ENCODE data around the gene FBXO31.

Gene FBXO31

DNA sequence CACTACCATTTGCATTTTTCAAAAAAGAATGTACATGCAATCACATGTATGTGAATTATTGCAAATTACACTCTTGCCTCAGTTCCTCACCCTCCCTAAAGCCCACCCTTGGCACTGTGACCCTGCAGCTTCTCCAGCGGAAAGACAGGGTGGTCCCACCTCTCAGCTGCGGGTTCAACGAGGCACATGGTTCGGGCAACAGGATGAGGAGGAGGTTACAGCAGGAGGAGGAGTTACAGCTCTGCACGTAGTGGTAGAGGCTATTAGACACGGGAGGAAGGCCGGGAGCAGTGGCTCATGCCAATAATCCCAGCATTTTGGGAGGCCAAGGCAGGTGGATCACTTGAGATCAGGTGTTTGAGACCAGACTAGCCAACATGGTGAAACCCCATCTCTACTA is 71.6 kb downstream of the FBXO31 start:
- DNase-seq (ENCODE audit: low read depth in 2 of 2) = no peak

DNA sequence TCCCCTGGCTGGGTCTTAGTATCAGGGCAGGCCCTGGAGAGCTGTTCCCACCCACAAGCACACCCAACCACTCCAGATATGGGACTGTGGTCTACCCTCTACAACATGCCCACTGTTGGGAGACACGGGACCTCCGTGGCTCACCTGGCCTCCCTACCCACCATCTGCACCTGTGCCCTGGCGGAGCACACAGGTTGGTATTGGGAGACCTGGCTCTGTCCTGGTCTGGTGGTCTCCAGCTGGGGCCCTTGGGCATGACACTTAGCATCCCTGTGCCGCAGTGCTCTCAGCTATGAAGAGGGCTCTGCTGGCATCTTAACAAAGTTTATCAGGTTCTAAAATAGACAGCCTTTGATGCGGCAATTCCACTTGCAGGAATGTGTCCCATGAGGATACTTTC is 72.2 kb downstream of the FBXO31 start:
- no peak for DNase-seq (ENCODE audit: low read depth in 2 of 2)

DNA sequence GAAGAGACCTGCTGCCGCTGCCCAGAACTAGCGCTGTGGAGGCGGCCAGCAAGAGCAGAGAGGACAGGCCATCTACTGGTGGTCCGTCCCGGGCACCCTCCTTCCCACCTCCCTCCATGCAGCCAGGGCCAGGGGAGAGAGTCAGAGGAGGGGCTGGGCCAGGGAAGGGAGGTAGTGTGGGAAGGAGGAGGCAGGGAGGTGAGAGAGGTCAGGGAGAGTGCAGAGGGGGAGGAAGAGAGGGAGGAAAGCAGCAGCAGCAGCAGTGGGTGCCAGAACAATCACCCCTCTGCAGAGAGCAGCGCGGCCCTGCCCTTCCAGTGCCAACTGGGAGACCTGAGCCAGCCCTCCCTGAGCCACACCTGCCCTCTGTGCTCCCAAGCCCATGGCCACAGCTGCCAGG is 73.0 kb downstream of the FBXO31 start:
- no peak for DNase-seq (ENCODE audit: low read depth in 2 of 2)

DNA sequence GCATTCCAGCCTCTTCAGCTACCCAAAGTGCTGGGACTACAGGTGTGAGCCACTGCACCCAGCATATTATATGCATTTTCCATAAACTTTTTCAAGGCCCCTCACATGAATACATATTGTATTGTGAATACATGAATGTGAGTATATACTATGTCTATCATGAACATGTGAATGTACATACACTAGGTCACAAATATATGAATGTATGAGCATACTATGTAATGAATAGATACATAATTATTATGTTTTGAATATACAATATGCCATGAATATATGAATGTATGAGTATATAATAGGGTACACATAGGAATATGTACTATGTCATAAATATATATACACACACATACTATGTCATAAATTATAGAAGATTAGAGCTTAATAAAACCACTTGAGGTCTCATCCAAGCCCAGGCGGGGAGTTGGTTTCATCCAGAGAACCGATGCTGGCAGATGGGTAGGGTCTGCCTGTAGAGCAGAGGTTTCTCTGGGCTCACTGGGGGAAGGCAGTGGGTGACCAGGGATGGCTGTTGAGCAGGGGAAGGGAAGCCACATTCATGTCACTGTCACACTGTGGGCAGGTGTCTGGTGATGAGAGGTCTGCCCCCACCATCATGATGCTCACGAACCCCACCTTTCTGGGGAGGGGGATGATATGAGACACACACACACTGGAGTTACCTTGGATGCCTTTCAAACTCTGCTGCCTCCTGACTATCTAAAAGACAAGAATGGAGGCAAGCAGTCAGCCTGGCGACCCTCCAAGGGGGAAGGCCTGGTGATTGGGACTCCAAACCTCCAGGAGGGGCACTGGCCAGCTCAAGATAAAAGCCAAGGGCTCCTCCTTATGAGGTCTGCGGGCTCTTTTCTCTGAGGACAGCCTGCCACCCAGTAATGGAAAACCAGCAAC is 73.7 kb downstream of the FBXO31 start:
- DNase-seq (ENCODE audit: low read depth in 2 of 2) = no peak

DNA sequence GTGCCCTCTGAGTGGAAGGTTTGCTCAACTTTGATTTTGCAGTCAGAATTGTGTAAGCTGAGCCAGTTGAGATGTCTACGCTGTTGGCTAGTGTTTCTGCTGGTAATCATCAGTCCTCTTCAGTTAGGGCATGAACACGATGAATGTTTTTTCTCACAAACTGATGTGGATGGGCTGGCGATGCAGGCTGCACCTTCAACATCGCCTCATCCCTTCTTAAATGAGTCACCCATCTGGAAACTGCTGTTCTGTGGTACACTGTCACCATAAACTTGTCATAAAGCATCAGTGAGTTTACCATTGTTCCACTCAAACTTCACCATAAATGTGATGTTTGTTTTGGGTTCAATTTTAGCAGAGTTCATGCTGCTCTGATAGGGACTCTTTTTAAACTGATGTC is 74.8 kb downstream of the FBXO31 start:
- DNase-seq (ENCODE audit: low read depth in 2 of 2) = no peak

DNA sequence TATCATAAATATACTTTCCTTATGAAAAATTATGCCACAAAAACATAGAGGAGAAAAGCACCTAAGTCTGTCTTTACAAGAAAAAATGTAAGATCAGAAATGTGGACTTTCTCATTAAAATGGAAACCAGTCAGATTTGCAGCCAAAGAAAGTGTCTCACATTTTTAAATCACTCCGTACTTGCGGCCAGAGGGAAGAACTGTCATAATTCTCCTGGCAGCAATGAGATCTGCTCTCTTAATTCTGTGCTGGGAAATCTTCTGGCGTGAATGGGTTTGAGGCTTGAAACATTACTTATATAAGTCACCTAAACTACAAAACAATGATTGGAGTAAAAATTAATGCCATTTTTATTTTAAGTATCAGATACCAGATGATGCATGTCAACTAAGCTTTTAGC is 77.1 kb downstream of the FBXO31 start:
- DNase-seq (ENCODE audit: low read depth in 2 of 2) = no peak

DNA sequence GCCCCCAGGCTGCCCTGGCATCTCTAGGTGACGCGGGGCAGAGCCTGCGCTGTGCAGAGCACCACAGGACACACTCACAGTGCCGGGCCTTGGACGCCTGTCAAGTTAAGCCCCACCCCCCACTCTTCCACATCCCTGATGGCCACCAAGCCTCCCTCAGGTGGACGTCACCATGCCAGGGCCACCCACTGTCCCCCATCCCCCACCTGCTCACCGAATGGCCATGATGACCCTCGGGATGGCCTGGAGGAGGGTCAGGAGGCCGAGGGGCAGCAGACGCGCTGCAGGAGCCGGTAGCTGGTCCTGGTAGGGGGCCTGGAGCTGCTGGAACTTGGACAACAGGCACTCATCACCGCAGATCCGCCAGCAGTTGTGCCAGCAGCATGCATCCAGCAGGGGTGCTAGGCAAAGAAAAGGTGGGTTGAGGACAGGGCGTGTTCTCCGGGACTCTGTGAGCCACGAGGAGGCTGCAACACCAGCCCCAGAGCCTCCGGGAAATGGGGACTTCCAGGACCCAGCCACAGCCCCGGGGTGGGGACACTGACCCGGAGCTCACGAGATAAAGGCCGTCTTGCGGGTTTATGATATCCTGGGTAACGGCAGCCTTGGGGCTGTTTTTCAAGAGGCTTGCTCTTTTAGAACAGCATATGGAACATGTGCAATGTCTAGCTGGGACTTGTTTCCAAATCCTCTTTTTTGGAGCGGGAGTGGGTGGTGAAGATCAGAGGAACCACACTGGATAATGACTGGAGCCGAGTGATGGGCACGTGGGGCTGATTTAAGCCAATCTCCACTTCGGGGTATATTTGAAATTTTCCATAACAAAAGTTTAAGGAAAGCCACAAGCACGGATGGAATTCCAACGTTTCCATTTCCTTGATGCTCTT is 77.8 kb downstream of the FBXO31 start:
- no peak for DNase-seq (ENCODE audit: low read depth in 2 of 2)

DNA sequence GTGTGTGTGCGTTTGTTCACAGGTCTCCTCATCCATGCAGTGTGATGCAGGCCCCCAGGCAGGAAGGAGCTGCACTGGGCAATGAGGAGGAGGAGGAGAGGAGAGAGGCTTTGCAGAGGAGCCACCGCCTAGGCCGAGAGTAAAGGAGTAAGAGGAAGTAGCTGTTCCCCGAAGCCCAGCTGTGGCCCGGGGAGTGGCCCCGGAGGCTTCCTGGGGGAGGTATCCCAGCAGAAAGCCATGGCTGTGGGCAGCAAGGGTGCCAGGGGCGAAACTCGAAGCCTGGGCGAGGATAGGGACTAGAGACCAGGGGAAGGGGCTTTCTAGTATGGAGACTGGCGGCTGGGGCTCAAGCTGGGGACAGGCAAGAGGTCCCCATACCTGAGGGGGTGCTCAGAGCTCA is 78.6 kb downstream of the FBXO31 start:
- DNase-seq (ENCODE audit: low read depth in 2 of 2) = no peak

DNA sequence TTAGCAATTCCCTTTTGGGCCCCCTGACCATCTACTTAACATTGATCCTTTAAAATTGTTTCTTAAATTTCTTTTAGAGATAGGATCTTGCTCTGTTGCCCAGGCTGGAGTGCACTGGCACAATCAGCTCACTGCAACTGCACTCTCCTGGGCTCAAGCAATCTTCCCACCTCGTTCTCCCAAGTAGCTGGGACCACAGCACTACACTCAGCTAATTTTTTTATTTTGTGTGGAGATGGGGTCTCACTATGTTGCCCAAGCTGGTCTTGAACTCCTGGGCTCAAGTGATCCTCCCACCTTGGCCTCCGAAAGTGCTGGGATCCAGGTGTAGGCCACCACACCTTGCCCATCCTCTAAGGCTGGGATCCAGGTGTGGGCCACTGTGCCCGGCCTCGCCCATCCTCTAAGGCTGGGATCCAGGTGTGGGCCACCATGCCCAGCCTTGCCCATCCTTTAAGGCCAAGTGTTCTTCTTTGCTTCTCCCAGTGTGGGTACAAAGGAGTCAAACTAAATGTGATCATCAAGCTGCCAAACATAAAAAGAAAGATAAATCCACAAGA is 79.5 kb downstream of the FBXO31 start:
- no peak for DNase-seq (ENCODE audit: low read depth in 2 of 2)

DNA sequence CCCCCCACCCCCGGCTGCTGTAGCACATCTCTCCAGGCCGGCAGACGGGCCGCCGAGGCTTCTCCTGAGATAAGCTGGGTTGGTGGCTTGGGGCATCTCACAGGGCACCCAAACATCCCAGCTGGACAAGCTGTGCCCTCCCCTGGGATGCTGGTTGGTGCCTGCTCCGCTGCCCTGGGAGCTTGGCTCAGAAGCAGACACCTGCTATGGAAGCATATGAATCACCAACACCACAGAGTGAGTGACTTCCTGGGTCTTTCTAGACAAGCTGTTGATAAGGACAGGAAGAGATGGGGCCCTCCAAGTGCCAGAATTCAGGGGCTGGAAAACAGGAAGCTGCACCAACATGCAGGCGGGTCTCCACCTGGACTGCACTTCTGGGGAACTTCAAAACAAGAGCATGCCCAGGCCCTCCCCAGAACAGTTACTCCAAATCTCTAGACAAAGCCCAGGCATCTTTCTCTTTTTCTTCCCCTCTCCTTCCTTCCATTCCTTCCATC is 80.1 kb downstream of the FBXO31 start:
- no peak for DNase-seq (ENCODE audit: low read depth in 2 of 2)

DNA sequence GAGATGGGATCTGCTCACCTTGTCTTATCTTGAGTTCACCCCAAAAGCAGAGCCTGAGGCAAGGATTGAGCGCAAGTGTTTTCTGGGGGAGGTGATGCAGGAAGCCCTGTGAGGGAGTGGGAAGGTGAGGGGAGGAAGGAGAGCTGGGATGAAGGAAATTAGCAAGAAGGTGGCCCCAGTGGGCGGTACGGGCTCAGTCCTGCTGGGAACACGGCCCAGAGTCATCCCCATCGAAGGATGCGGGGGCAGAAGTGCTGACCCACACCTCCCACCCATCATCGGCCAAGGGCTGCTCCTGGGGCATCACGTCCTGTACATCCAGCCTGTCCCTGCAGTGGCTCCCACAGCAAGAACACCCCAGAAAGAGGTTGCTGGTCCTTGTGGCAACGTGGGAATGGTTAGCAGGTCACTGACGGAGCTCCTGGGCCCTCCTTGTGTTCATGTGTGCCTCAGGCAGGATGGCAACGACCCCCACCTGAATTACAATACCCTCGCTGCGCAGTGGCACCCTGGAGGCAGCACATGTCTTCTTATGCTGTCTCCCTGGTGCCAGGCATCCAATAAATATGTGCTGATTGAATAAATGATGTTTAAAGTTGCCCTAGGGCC is 84.6 kb downstream of the FBXO31 start:
- DNase-seq (ENCODE audit: low read depth in 2 of 2) = no peak

DNA sequence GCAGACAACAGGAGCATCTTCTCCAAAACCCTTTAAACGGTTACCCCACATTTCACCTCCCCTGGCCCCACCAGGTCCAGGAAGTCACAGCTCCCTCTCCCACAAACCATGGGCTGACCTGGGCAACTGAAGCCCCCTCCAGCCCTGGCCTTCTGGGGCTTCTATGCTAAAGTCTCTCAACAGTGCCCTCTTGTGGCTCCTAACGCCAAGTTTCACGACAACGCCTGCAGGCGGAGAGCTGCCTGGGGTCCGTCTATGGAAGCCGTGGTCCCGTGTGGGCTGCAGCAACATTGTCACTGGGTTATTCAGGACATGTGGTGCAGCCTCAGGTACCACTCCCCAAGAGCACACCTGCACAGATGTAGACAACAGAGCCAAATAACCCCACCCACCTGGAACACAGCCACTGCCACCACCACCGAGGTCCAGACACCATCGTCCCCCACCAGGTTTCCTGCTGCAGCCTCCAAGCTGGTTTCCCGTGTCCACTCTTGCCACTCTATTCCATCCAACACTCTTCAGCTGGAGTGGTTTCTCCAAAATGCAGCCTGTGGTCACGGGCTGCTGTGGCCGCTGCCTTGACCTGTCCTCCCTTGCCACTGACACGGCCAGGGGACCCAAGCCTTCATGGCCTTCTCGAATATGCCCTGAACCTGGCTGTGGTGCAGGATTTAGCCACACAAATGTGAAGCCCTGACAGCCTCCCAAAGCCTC is 85.5 kb downstream of the FBXO31 start:
- DNase-seq (ENCODE audit: low read depth in 2 of 2) = no peak

DNA sequence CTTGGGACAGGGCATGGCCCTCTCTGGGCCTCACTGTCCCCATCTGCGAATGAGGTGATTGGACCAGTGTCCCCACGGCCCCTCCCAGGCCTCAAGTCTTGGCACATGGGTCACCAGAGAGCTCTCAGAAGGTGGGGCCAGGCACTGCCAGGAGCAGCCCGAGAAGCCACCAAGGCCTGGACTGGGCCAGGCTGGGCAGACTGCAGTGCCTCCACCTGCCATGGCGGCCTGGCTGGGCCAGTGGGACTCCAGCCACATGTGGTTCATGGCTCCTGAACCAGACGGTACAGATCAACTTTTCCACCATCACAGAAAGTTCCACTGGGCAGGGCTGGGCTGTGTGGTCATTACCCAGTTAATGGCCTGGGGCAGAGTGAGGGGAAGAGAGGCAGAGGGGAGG is 86.2 kb downstream of the FBXO31 start:
- DNase-seq (ENCODE audit: low read depth in 2 of 2) = no peak

DNA sequence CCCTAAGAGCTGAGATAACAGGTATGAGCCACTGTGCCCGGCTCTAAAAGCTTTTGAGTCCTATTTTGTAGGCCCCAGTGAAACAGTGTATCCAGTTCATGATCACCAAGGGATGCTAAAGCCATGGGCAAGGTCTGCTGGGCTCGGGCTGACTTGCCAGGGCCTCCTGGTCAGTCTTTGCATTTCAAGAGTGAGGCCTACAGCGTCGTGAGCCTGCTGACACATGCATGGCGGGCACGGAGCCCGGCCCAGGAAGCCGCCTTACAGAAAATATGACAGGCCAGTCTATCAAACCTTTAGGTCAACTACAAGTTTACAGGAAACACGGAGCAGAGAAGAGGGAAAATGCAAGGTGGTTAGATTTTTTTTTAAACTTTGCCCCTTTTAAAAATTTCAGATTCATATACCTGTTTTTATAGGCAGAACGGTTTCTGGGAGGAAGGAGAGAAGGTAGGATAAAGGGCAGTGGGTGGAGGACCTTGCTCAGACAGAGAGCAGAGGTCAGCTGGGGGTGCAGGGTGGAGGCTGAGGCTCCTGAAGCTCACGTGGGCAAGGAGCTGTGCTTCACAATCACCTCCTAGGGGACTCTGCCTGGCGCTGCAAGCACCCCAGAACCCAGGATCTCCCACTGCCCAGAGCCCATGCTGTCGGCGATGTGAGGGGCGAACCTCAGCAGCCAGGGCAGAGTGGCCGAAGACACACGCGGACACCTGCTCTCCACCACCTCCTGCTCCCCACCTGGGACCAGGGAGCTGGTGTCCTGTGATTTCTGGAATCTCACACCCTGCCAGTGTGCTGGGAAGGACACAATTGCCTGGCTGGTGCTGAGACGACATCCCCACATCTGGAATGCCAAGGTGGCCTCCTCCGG is 87.7 kb downstream of the FBXO31 start:
- no peak for DNase-seq (ENCODE audit: low read depth in 2 of 2)

DNA sequence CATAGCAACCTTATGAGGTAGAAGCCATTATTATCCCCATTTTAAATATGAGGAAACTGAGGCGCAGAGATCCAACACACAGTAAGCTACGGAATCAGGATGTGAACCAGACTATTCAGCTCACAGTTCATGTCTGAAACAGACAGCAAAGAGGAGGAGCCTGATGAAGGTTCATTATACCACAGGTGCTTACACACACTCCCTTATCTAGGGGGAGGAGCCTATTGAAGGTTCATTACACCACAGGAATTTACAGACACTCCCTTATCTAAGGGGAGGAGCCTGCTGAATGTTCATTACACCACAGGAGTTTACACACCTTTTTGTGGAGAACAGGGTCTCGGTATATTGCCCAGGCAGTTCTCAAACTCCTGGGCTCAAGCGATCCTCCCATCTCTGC is 88.3 kb downstream of the FBXO31 start:
- no peak for DNase-seq (ENCODE audit: low read depth in 2 of 2)

DNA sequence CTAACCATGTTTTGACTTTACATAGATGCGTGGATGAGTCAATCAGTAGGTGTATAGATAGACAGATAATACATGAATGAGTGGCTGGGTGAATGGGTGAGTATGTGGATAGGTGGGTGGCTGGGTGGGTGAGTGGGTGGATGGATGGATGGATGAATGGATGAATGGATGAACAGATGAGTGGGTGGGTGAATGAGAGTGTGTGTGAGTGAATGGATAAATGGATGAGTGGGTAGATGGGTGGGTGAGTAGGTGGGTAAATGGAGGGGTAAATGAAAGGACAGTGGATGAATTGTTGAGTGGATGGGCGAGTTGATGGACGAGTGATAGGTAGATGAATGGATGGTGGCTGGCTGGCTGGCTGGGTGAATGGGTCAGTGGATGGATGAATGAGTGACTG is 89.6 kb downstream of the FBXO31 start:
- no peak for DNase-seq (ENCODE audit: low read depth in 2 of 2)

DNA sequence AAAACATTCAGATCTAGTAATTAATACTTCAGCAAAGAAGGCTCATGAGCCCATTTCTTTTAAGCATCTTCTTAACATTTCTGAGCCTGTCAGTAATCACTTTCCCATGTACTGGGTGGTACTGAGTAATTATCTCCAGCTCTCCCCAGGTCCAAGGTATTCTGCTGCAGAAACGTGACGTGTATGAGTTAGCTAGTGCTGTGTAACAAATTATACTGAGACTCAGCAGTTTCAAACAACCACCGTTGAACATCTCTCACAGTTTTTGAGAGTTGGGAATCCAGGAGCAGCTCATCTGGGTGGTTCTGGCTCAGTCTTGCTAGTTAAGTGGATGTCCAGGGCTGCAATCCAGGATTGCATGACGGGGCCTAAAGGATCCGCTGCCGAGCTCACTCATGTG is 91.6 kb downstream of the FBXO31 start:
- no peak for DNase-seq (ENCODE audit: low read depth in 2 of 2)

DNA sequence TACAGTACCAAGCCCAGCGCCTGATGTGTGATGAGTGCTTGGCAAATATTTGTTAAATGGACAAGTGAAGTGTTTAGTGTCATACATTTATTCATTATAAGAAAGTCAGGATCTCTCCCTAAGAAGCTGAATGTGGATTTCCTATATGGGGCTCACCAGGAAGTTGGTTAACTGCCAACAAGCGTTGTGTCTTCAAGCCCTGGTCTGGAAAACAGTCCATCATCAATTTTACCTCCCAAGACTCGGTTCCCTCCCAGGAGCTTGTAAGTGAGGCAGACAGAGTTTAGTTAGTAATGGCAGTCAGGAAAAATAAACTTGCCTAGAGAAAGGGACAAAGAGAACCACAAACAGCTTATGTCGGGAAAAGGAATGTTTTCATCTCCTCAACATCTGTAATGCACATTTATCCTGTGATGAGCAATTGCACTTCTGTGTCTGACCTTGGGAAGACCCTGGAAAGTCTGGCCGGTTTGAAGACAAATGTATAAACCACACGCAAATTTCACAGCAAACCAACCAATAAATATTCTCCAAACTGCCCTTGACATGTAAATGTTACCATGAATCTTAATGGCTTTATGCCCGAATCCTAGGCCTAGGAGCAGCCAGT is 94.7 kb downstream of the FBXO31 start:
- no peak for DNase-seq (ENCODE audit: low read depth in 2 of 2)

DNA sequence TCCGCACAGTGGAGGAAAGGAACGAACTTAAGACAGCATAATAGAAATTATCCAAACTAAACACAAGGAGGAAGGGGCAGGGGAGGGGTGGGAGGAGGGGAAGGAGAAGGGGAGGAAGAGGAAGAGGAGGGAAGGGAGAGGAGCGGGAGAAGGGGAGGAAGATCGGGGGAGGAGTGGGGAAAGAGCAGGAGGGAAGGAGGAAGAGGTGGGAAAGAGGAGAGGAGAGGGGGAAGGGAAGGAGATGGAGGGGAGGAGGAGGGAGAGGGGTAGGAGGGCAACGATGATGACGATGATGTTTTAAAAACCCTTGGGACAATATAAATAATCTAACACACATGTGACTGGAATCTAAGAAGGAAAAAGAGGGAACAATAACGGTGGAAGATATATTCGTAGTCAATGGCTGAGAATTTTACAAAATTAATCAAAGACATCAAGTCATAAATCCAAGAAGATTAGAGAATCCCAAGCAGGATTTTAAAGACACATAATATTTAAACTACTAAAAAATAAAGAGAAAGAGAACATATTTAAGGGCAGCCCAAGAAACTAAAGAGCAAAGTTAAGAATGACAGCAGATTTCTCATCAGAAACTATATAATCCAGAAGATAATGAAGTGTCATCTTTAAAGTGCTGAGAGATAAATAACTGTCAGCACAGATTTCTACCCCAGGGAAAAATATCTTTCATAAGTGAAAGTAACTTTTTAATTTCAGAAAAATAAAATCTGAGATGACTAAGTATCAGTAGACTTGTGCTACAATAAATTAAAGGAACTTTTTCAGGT is 96.5 kb downstream of the FBXO31 start:
- DNase-seq (ENCODE audit: low read depth in 2 of 2) = no peak
